Measurements from ENCODE around the gene KIF26A.

DNA sequence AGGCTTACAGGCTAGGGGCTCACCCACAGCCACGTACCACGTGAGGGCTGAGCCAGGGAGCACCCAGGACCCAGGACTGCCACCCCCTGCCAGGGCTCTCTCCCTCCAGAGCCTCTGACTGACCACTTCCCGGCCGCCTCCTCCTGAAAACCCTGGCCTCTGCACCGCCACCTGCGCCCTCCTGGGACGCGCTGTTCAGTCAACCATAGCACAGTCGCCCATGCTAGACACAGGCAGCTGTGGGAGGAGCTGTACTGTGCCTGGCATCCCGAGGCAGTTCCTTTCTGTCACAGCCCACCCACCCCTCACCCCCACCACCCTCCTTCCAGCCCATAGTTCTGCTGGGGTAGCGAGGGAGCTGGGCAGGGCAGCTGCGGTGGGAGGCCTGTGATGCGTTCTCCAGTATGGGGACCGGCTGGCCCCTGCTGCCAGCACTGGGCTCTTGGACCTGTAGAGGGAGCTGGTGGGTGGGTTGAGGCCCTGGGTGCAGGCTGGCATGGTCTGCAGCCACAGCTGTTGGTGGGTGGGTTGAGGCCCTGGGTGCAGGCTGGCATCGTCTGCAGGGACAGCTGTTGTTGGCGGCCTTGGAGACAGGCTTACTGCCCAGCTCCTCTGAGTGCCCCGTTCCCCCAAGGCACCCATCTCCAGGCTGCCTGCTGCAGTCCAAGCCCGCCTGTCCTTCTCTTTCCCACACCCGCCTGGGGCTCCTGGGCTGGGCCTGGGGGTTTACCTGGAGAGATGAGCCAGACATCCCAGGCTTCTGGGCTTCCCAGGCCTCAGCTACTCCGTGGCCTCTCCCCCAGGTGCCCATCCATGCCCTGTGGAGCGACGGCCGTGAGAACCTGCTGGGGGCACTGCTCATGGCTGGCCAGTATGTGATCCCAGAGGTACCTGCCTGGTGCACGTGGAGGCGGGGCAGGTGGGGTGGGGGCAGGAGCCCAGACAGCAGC, 41.4 kb upstream of the KIF26A start:
- TF ChIP-seq ZNF384 (IDR thresholded peaks at IDR 0.05) (no peak), FOXM1 (IDR thresholded peaks at IDR 0.05; ENCODE audit: borderline replicate concordance) (no peak), BHLHE40 (IDR thresholded peaks at IDR 0.05; ENCODE audit: borderline replicate concordance) (no peak), ELF4 (IDR thresholded peaks at IDR 0.05) (no peak), FOXA1 (IDR thresholded peaks at IDR 0.05) (no peak), TARDBP (IDR thresholded peaks at IDR 0.05) (no peak), HDGF (IDR thresholded peaks at IDR 0.05; ENCODE audit: borderline replicate concordance) (no peak), L3MBTL2 (conservative IDR thresholded peaks at IDR 0.05) (no peak)

Measured in HEK293T (cell line).